ENCODE results near the gene THRB.

THRB gene

DNA sequence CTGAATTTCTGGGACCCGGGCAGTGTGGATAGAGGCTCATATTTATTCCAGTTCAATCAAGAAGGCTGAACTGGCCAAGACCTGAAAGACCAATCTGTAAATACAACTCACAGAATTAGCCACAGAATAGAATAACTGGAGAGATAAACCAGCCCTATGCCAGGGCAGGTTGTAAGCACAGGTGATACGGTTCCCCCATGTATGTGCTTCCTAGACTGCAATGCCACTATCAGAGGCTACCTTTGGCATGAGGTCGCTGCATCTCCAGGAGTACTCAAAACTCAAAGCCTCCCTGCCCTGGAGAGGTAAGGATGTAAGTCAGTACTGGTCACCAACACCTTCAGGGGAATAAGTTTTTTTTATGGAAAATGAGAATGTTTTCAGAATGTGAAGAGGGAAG is 314.0 kb downstream of the THRB start:
- Histone ChIP-seq H3K36me3 (ENCODE audit: control insufficient read depth in 1 of 2, insufficient read depth in 2 of 2, low read depth in 1 of 2, low read length in 2 of 2) (no peaks in the 10 kb centered on the region), H3K23ac (ENCODE audit: low read length in 2 of 2) (no peak overlapping the region), H2AFZ (ENCODE audit: low read depth, low read length) (no peak overlapping the region), H3K14ac (ENCODE audit: low read length in 2 of 2) (no peak overlapping the region), H2BK120ac (ENCODE audit: low read depth, low read length) (no peak overlapping the region), H3K27me3 (ENCODE audit: control insufficient read depth in 1 of 2, insufficient read depth in 1 of 2, low read length in 2 of 2) (no peaks in the 10 kb centered on the region), H3K4me1 (ENCODE audit: control insufficient read depth, insufficient read depth, low read depth, low read length) (no peaks in the 10 kb centered on the region), H4K91ac (ENCODE audit: low read length) (no peak overlapping the region), H3K9ac (ENCODE audit: low read length) (no peak overlapping the region), H3K4me3 (ENCODE audit: insufficient read depth in 1 of 2, low read depth in 1 of 2, low read length in 2 of 2) (no peak overlapping the region), H3K4ac (ENCODE audit: low read depth in 1 of 2, low read length in 2 of 2) (no peak overlapping the region), H3K9me3 (ENCODE audit: control insufficient read depth, low read length) (no peaks in the 10 kb centered on the region), H3K4me2 (ENCODE audit: low read length, poor library complexity, severe bottlenecking) (no peak overlapping the region), H2AK5ac (ENCODE audit: low read length, severe bottlenecking) (no peak overlapping the region), H3K79me1 (replicated peaks; ENCODE audit: low read length, poor library complexity, severe bottlenecking) (no peaks in the 10 kb centered on the region), H3K18ac (ENCODE audit: low read depth in 1 of 2, low read length in 2 of 2) (no peak overlapping the region), H3K27ac (ENCODE audit: low read length, poor library complexity, severe bottlenecking) (no peak overlapping the region), H2BK5ac (ENCODE audit: low read depth, low read length, poor library complexity, severe bottlenecking) (no peak overlapping the region), H2BK12ac (ENCODE audit: low read length in 2 of 2) (no peak overlapping the region), H4K8ac (ENCODE audit: low read length) (no peak overlapping the region), H2BK15ac (ENCODE audit: low read depth, poor library complexity, severe bottlenecking) (no peak overlapping the region)
- 96% methylated on average over 3 of the region's 3 CpGs for WGBS
- DNase-seq, result no peak

DNA sequence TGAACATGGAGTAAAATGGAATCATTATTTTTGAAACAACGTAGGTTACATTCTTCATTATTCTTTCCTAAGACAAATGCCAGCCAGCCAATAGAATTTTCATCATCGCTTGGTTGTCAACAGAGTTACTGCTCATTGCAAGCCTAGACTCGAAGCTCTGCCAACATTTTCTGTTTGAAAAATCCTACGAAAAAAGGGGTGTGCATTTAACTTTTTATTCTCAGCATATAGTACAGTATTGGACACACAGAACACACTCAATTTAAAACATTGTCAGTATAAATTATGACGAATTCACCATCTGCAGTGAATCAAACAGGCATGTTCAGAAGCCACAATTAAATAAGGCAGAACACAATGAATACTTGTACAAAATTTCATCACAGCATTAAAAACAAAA is 317.4 kb downstream of the THRB start:
- Histone ChIP-seq H3K23ac (ENCODE audit: low read length in 2 of 2) (no peak overlapping the region), H3K9me3 (ENCODE audit: control insufficient read depth, low read length) (no peaks in the 10 kb centered on the region), H2BK12ac (ENCODE audit: low read length in 2 of 2) (no peak overlapping the region), H4K8ac (ENCODE audit: low read length) (no peak overlapping the region), H2BK15ac (ENCODE audit: low read depth, poor library complexity, severe bottlenecking) (no peak overlapping the region), H3K4ac (ENCODE audit: low read depth in 1 of 2, low read length in 2 of 2) (no peak overlapping the region), H3K36me3 (ENCODE audit: control insufficient read depth in 1 of 2, insufficient read depth in 2 of 2, low read depth in 1 of 2, low read length in 2 of 2) (no peaks in the 10 kb centered on the region), H3K27me3 (ENCODE audit: control insufficient read depth in 1 of 2, insufficient read depth in 1 of 2, low read length in 2 of 2) (no peaks in the 10 kb centered on the region), H3K79me1 (replicated peaks; ENCODE audit: low read length, poor library complexity, severe bottlenecking) (no peaks in the 10 kb centered on the region), H2AK5ac (ENCODE audit: low read length, severe bottlenecking) (no peak overlapping the region), H2BK5ac (ENCODE audit: low read depth, low read length, poor library complexity, severe bottlenecking) (no peak overlapping the region), H2AFZ (ENCODE audit: low read depth, low read length) (no peak overlapping the region), H3K4me2 (ENCODE audit: low read length, poor library complexity, severe bottlenecking) (no peak overlapping the region), H3K9ac (ENCODE audit: low read length) (no peak overlapping the region), H3K27ac (ENCODE audit: low read length, poor library complexity, severe bottlenecking) (no peak overlapping the region), H3K4me1 (ENCODE audit: control insufficient read depth, insufficient read depth, low read depth, low read length) (no peaks in the 10 kb centered on the region), H3K4me3 (ENCODE audit: insufficient read depth in 1 of 2, low read depth in 1 of 2, low read length in 2 of 2) (no peak overlapping the region), H4K91ac (ENCODE audit: low read length) (no peak overlapping the region), H3K14ac (ENCODE audit: low read length in 2 of 2) (no peak overlapping the region), H2BK120ac (ENCODE audit: low read depth, low read length) (no peak overlapping the region), H3K18ac (ENCODE audit: low read depth in 1 of 2, low read length in 2 of 2) (no peak overlapping the region)
- WGBS, result 67% methylated on average over 3 of the region's 5 CpGs
- DNase-seq, result no peak

DNA sequence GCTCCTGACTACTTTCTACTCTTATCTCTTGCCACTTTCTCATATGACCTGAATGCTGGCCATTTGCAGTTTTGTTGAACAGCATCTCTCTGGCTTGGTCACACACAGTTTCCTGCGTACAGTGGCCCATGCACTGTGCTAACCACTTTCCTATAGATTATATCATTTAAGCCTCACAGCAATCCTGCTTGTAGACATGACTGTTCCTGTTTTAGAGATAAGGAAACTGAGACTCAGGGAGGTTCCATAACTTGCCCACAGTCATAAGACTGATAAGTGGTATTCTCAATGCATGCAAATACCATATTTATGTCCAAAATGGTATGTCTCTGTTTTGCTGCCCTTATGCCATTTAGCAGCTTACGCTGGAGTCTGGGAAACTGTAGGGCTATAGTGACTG is 320.0 kb downstream of the THRB start:
- no peak overlapping the region for H3K27ac ChIP-seq (ENCODE audit: low read length, poor library complexity, severe bottlenecking)
- no peaks in the 10 kb centered on the region for H3K27me3 ChIP-seq (ENCODE audit: control insufficient read depth in 1 of 2, insufficient read depth in 1 of 2, low read length in 2 of 2)
- no peak overlapping the region for H3K4ac ChIP-seq (ENCODE audit: low read depth in 1 of 2, low read length in 2 of 2)
- H2AFZ ChIP-seq (ENCODE audit: low read depth, low read length), result no peak overlapping the region
- H4K8ac ChIP-seq (ENCODE audit: low read length), result no peak overlapping the region
- DNase-seq, result no peak
- H3K36me3 ChIP-seq (ENCODE audit: control insufficient read depth in 1 of 2, insufficient read depth in 2 of 2, low read depth in 1 of 2, low read length in 2 of 2), result no peaks in the 10 kb centered on the region
- H3K4me1 ChIP-seq (ENCODE audit: control insufficient read depth, insufficient read depth, low read depth, low read length), result no peaks in the 10 kb centered on the region
- no peak overlapping the region for H2BK120ac ChIP-seq (ENCODE audit: low read depth, low read length)
- no peaks in the 10 kb centered on the region for H3K9me3 ChIP-seq (ENCODE audit: control insufficient read depth, low read length)
- no peak overlapping the region for H3K4me3 ChIP-seq (ENCODE audit: insufficient read depth in 1 of 2, low read depth in 1 of 2, low read length in 2 of 2)
- no peak overlapping the region for H2AK5ac ChIP-seq (ENCODE audit: low read length, severe bottlenecking)
- H3K4me2 ChIP-seq (ENCODE audit: low read length, poor library complexity, severe bottlenecking), result no peak overlapping the region
- H3K14ac ChIP-seq (ENCODE audit: low read length in 2 of 2), result no peak overlapping the region
- no peak overlapping the region for H3K18ac ChIP-seq (ENCODE audit: low read depth in 1 of 2, low read length in 2 of 2)
- H2BK5ac ChIP-seq (ENCODE audit: low read depth, low read length, poor library complexity, severe bottlenecking), result no peak overlapping the region
- H3K9ac ChIP-seq (ENCODE audit: low read length), result no peak overlapping the region
- no peak overlapping the region for H3K23ac ChIP-seq (ENCODE audit: low read length in 2 of 2)
- WGBS, result 91% methylated on average over 1 of the region's 2 CpGs
- H2BK15ac ChIP-seq (ENCODE audit: low read depth, poor library complexity, severe bottlenecking), result no peak overlapping the region
- no peak overlapping the region for H4K91ac ChIP-seq (ENCODE audit: low read length)
- no peak overlapping the region for H2BK12ac ChIP-seq (ENCODE audit: low read length in 2 of 2)
- no peaks in the 10 kb centered on the region for H3K79me1 ChIP-seq (replicated peaks; ENCODE audit: low read length, poor library complexity, severe bottlenecking)

DNA sequence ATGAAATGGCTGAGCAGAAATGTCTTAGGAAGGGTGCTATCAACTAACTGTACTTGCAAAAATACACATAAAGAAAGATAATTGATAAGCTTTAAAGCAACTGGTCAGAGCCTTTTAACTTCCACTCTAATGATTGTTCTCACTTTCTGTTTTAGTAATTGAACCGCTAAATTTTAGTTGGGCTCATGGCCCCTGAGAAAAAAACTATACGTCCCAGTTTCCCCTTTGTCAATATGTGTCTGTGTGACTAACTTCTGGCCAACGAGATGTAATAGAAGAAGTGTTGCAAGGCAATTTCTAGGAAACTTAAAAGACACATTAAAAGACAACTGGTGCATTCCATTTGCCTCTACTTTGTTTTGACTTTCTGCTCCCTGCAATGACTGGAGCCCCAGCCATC is 325.7 kb downstream of the THRB start:
- H2BK5ac ChIP-seq (ENCODE audit: low read depth, low read length, poor library complexity, severe bottlenecking), result no peak overlapping the region
- no peaks in the 10 kb centered on the region for H3K9me3 ChIP-seq (ENCODE audit: control insufficient read depth, low read length)
- H2BK12ac ChIP-seq (ENCODE audit: low read length in 2 of 2), result no peak overlapping the region
- no peak overlapping the region for H3K4me2 ChIP-seq (ENCODE audit: low read length, poor library complexity, severe bottlenecking)
- H3K4me3 ChIP-seq (ENCODE audit: insufficient read depth in 1 of 2, low read depth in 1 of 2, low read length in 2 of 2), result no peak overlapping the region
- H3K36me3 ChIP-seq (ENCODE audit: control insufficient read depth in 1 of 2, insufficient read depth in 2 of 2, low read depth in 1 of 2, low read length in 2 of 2), result no peaks in the 10 kb centered on the region
- H3K18ac ChIP-seq (ENCODE audit: low read depth in 1 of 2, low read length in 2 of 2), result no peak overlapping the region
- H3K23ac ChIP-seq (ENCODE audit: low read length in 2 of 2), result no peak overlapping the region
- H3K27me3 ChIP-seq (ENCODE audit: control insufficient read depth in 1 of 2, insufficient read depth in 1 of 2, low read length in 2 of 2), result no peaks in the 10 kb centered on the region
- H2AK5ac ChIP-seq (ENCODE audit: low read length, severe bottlenecking), result no peak overlapping the region
- H2AFZ ChIP-seq (ENCODE audit: low read depth, low read length), result no peak overlapping the region
- no peak overlapping the region for H3K14ac ChIP-seq (ENCODE audit: low read length in 2 of 2)
- H2BK15ac ChIP-seq (ENCODE audit: low read depth, poor library complexity, severe bottlenecking), result no peak overlapping the region
- H3K4ac ChIP-seq (ENCODE audit: low read depth in 1 of 2, low read length in 2 of 2), result no peak overlapping the region
- DNase-seq, result no peak
- no peak overlapping the region for H4K91ac ChIP-seq (ENCODE audit: low read length)
- no peak overlapping the region for H3K9ac ChIP-seq (ENCODE audit: low read length)
- H3K27ac ChIP-seq (ENCODE audit: low read length, poor library complexity, severe bottlenecking), result no peak overlapping the region
- H2BK120ac ChIP-seq (ENCODE audit: low read depth, low read length), result no peak overlapping the region
- H3K79me1 ChIP-seq (replicated peaks; ENCODE audit: low read length, poor library complexity, severe bottlenecking), result peaks cover 2% of the 10 kb centered on the region
- no peaks in the 10 kb centered on the region for H3K4me1 ChIP-seq (ENCODE audit: control insufficient read depth, insufficient read depth, low read depth, low read length)
- no peak overlapping the region for H4K8ac ChIP-seq (ENCODE audit: low read length)
- 88% methylated on average over 3 of the region's 3 CpGs for WGBS
